Adrenal gland (tissue), 5 donors: ENCODE results near the gene DRG2.
A peak's percentile ranks its signal among the peaks of the same experiment; 100 is the strongest.

ENCODE experiments used
- CTCF ChIP-seq, 6 experiments: fragments of 450-650 bp in 4 of 6; fragments of 200-600 bp in 2 of 6; sonication (generic) in 1 of 6; IDR thresholded peaks; 1 replicate in 5 of 6; 2 replicates in 1 of 6; pipeline versions ENCODE4 v1.5.1 to v1.8.0; 2016 to 2021; ENCODE audit warnings: antibody characterized with exemption in 6 of 6, mild to moderate bottlenecking in 2 of 6, moderate library complexity in 1 of 6
- POLR2A ChIP-seq, 2 donors: fragments of 450-650 bp; IDR thresholded peaks; one replicate each; pipeline ENCODE4 v1.6.1; 2017; ENCODE audit warnings: antibody characterized with exemption in 2 of 2, mild to moderate bottlenecking in 2 of 2, moderate library complexity in 1 of 2
- donor health status: DM: no; HTN: no; CAD: no.

GRCh38 chr17:18038861-18039534 is 48.8 kb upstream of the DRG2 start, which contains the start of the genes ATPAF2 and GID4:
- TF ChIP-seq POLR2A (IDR thresholded peaks at IDR 0.05) (peak in 1 of 2 donors; percentile 61), CTCF (IDR thresholded peaks at IDR 0.05) (no peak)
